Activated CD4-positive, alpha-beta T cell treated with anti-CD3 and anti-CD28 coated beads for 36 hours (primary cell): Measurements from ENCODE around the gene C19orf25. TPM values are rescaled to one million over a fixed set of nuclear protein-coding genes. Genes with fewer than 3 reads are reported as not detected.

Experiments
- ATAC-seq: fragments of 200-7000 bp; cut with Tn5 transposase; one replicate; pipeline ENCODE4 v1.10.0; 2021; ENCODE audit warnings: mild to moderate bottlenecking, moderate library complexity
- CTCF ChIA-PET: fragments of 350-600 bp; sonication (Branson Sonifier 250); formaldehyde crosslinking; loops from one replicate; lab custom pipeline; 2021; ENCODE audit warnings: antibody characterized with exemption; lab: Charles Lee
- POLR2A ChIA-PET: fragments of 350-600 bp; sonication (Branson Sonifier 250); formaldehyde crosslinking; loops from one replicate; lab custom pipeline; 2021; ENCODE audit warnings: antibody characterized with exemption, inconsistent platforms; lab: Charles Lee
- DNase-seq: peaks from one replicate; pipeline ENCODE4 v3.0.0-alpha.2; 2020
- H3K27ac Mint-ChIP-seq: one replicate; pipeline ENCODE4 v1.8.0; 2021; ENCODE audit warnings: mixed read lengths
- H3K27me3 Mint-ChIP-seq: one replicate; pipeline ENCODE4 v1.8.0; 2021; ENCODE audit warnings: mixed read lengths
- H3K36me3 Mint-ChIP-seq: one replicate; pipeline ENCODE4 v1.8.0; 2021; ENCODE audit warnings: low read depth, mixed read lengths
- H3K4me1 Mint-ChIP-seq: one replicate; pipeline ENCODE4 v1.8.0; 2021; ENCODE audit warnings: mixed read lengths
- H3K4me3 Mint-ChIP-seq: one replicate; pipeline ENCODE4 v1.8.0; 2021; ENCODE audit warnings: mild to moderate bottlenecking, moderate library complexity, mixed read lengths
- H3K9me3 Mint-ChIP-seq: one replicate; pipeline ENCODE4 v1.8.0; 2021; ENCODE audit warnings: low read depth, mixed read lengths
- intact Hi-C, 2 experiments: fragments of 100-400 bp; cut with DNase I in 1 of 2; cut with micrococcal nuclease in 1 of 2; formaldehyde crosslinking; loops; one replicate each; pipeline versions ENCODE4 v1.14.2 to v1.15.1; 2022 to 2024; cut with DNase I, micrococcal nuclease
- total RNA-seq, 2 experiments: library from RNA; stranded (reverse); gene quantifications; one replicate each; pipeline ENCODE4 v1.2.3, GENCODE V29; 2021

Gene C19orf25
- total RNA-seq, 2 experiments from 2014 or later, result 19.9 to 26.9 TPM

DNA sequence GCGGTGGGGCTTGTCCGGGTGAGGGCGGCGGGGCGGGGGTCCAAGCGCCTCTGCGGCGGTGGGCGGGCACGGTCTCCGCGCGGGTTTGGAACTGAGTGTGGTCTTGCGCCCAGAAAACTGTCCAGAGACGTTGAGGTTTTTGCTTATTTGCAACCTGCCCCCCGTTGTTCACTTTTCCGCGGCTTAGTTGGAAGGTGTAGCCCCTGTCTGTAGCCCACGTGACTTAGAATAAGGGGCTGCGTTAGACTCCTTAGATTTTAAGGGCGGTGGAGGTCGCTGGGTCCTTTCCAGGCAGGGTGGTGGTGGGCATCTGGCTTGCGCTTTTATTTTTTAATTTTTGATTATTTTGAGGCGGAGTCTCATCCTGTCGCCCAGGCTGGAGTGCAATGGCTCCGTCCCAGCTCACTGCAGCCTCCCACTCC lies 40.1 kb downstream of the C19orf25 start:
- no peak for DNase-seq
- H3K4me3 Mint-ChIP-seq, result peak overlapping the region; percentile 94

DNA sequence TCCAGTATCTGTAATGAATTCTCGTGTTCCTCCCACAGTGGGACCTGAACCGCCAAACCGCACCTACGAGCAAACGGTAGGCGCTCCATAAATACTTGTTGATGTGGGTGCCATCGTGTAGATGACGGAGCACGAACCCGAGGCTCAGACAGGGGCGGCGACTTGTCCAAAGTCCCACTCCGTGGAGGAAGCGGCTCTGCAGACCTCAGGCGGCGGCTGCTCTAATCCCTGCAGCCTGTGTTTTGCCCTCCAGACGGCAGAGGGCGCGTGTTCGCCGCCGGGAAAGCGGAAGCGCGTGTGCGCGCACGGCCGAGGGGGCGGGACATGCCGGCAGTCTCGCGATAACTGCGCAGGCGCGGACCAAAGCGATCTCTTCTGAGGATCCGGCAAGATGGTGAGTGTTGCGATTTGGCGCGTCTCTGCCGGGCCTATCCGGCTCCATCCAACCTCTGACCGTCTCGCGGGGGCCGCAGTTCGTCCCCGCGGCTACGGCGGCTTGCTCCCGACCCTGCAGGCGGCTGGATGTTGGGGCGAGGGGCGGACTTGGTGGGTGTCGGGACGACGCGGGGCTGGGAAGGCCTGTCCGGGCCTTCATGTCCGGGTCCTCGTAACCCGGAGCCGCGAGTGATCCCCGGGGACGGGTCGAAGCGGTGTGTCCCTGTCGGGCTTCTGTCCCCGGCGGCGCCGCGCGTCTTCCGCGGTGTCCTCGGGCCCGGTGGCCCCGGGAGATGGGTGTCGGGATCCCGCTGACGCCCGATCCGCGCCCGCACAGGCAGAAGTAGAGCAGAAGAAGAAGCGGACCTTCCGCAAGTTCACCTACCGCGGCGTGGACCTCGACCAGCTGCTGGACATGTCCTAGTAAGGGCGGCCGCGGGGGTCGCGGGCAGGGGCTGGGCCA lies 40.7 kb downstream of the C19orf25 start, which contains the start of gene RPS15:
Gene RPS15, plus strand, starts transcription at position 362 of the 898 bp plus-strand sequence. Its CDS starts 30 bp downstream, at position 392.
- Mint-ChIP-seq H3K27ac (peak within 1 kb of the TSS; percentile 99), H3K36me3 (peaks cover 47% of the 10 kb centered on the region), H3K4me3 (peak within 1 kb of the TSS; percentile 94), H3K9me3 (no peaks in the 10 kb centered on the region), H3K27me3 (no peaks in the 10 kb centered on the region), H3K4me1 (peaks cover 34% of the 10 kb centered on the region)
- ATAC-seq (peak; percentile 86), DNase-seq (peak; percentile 98)
- intact Hi-C loops, result loop anchor here (1.0 to 5.0 kb wide), 10 partner anchors 31 to 641 kb away; partner anchors contain the start of genes DAZAP1 (in 2 of the 2), ADAMTSL5 (in 1 of the 2), C19orf25 (in 1 of the 2) and FAM174C (in 1 of the 2)
- ChIA-PET POLR2A (no interaction called here), CTCF (interaction anchor here (0.5 to 1.2 kb wide), 7 partner anchors 11 to 159 kb away, joined by 3 to 5 read pairs (median 3); no protein-coding TSS in a partner anchor)

More for the DNA sequence above, 40.1 kb downstream of the C19orf25 start:
- Mint-ChIP-seq H3K27ac (peak overlapping the region; percentile 99), H3K9me3 (no peaks in the 10 kb centered on the region), H3K4me1 (peaks cover 34% of the 10 kb centered on the region), H3K27me3 (no peaks in the 10 kb centered on the region), H3K36me3 (peaks cover 47% of the 10 kb centered on the region)
- intact Hi-C loops, result loop anchor here (1.0 to 5.0 kb wide), 10 partner anchors 32 to 642 kb away; partner anchors contain the start of genes DAZAP1 (in 2 of the 2), ADAMTSL5 (in 1 of the 2), C19orf25 (in 1 of the 2) and FAM174C (in 1 of the 2)
- ChIA-PET POLR2A (no interaction called here), CTCF (interaction anchor here (1.0 to 1.6 kb wide), 2 partner anchors 34 to 195 kb away, joined by 3 read pairs; no protein-coding TSS in a partner anchor)
- no peak for ATAC-seq

DNA sequence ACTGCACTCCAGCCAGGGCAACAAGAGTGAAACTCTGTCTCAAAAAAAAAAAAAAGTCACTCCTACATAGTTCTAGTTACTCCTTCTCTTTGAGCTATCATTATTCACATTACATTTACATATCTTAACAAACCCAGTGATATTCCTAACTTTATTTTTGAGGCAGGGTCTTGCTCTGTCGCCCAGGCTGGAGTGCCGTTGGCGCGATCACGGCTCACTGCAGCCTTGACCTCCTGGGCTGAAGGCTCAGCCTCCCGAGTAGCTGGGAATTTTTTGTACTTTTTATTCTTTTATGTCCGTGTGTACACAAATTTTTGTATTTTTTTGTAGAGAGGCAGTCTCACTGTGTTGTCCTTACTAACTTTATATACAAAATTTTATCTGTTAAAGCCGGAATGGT lies 41.4 kb downstream of the C19orf25 start:
- ChIA-PET CTCF (interaction anchor here (0.5 to 1.7 kb wide), 8 partner anchors 11 to 158 kb away, joined by 3 to 5 read pairs (median 3); no protein-coding TSS in a partner anchor), POLR2A (interaction anchor here (0.6 kb wide), 2 partner anchors 25 to 754 kb away, joined by 3 to 4 read pairs; no protein-coding TSS in a partner anchor)
- Mint-ChIP-seq H3K9me3 (no peaks in the 10 kb centered on the region), H3K27ac (no peak overlapping the region), H3K36me3 (peaks cover 51% of the 10 kb centered on the region), H3K4me3 (peak overlapping the region; percentile 94), H3K27me3 (no peaks in the 10 kb centered on the region), H3K4me1 (peaks cover 34% of the 10 kb centered on the region)
- no peak for ATAC-seq
- DNase-seq, result no peak
- intact Hi-C loops, result loop anchor here (1.0 to 5.0 kb wide), 10 partner anchors 30 to 640 kb away; partner anchors contain the start of genes DAZAP1 (in 2 of the 2), ADAMTSL5 (in 1 of the 2), C19orf25 (in 1 of the 2) and FAM174C (in 1 of the 2)

DNA sequence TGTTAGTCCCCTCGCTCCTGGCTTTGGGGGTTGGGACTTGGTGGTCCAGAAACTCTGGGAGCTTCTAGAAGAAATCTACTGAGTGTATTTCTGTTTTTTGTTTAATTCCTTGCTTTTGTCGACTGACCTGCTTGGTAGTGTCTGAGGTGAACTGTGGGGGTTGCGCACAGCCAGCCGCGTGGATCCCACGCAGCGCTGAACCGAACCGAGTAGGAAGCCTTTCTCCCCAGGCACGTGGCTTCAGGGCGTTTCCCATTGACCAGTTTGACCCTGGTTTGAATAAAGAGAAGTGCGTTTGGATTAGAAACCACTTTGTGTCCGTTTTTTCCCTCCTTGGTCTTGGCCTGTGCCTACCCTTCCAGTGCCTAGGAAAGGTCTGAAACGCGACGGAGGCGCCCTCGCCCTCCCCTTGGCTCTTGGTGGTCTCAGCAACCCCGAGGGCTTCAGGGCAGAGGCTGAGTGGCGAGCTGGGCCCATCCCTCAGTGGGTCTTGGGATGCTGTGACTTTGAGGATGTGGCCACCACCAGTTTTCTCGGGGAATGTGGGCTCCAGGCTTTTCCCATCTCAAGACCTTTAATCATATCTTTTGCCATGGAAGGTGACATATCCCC lies 43.5 kb downstream of the C19orf25 start:
- Mint-ChIP-seq H3K27ac (no peak overlapping the region), H3K27me3 (no peaks in the 10 kb centered on the region), H3K36me3 (peaks cover 39% of the 10 kb centered on the region), H3K9me3 (no peaks in the 10 kb centered on the region), H3K4me1 (peaks cover 19% of the 10 kb centered on the region), H3K4me3 (no peak overlapping the region)
- intact Hi-C loops, result loop anchor here in 1 of 2 experiments (5.0 kb wide), 1 partner anchor 638 kb away; the partner anchor contains the start of gene PTBP1
- POLR2A ChIA-PET, result no interaction called here
- ATAC-seq (no peak), DNase-seq (no peak)
- CTCF ChIA-PET, result no interaction called here

DNA sequence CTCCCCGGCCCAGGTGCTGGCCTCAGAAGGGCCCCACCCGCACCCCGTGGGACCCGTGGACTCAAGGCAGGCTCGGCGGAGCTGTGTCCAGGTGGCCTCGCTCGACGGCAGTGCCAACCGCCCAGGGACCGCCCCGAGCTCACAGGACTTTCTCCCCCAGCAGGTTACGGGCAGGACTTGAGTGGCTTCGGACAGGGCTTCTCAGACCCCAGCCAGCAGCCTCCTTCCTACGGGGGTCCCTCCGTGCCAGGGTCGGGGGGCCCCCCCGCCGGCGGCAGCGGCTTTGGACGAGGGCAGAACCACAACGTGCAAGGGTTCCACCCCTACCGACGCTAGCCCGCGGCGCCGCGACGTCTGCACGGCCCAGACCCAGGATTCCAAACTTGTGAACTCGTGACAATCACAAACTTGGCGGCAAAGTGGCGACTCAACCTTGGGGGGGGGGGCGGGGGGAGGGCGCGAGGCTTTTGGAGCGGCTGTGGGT lies 44.4 kb downstream of the C19orf25 start:
- ChIA-PET POLR2A (no interaction called here), CTCF (no interaction called here)
- no peaks in the 10 kb centered on the region for H3K27me3 Mint-ChIP-seq
- H3K9me3 Mint-ChIP-seq, result no peaks in the 10 kb centered on the region
- H3K27ac Mint-ChIP-seq, result no peak overlapping the region
- H3K4me3 Mint-ChIP-seq, result no peak overlapping the region
- intact Hi-C loops, result loop anchor here in 1 of 2 experiments (5.0 kb wide), 1 partner anchor 637 kb away; the partner anchor contains the start of gene PTBP1
- H3K36me3 Mint-ChIP-seq, result peaks cover 30% of the 10 kb centered on the region
- ATAC-seq (no peak), DNase-seq (no peak)
- peaks cover 10% of the 10 kb centered on the region for H3K4me1 Mint-ChIP-seq

DNA sequence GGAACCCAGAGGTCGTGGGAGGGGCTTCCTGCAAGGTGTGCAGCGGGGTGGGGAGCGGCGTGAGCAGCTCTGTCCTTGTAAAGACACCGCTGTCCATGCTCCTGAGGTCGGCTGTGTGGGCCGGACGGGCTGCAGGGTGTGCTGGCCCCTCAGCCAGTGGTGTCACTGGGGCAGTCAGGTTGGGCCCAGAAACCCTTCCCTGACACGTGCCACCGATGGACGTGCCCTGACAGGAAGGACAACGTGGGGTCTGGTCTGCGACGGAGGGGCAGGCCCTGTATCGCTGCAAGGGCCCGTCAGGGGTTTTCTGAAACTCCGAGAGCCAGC lies 45.0 kb downstream of the C19orf25 start:
- Mint-ChIP-seq H3K36me3 (peaks cover 24% of the 10 kb centered on the region), H3K9me3 (no peaks in the 10 kb centered on the region), H3K27ac (no peak overlapping the region), H3K4me3 (no peak overlapping the region), H3K27me3 (no peaks in the 10 kb centered on the region), H3K4me1 (peaks cover 9% of the 10 kb centered on the region)
- intact Hi-C loops, result no loop called here
- CTCF ChIA-PET, result no interaction called here
- no peak for DNase-seq
- no peak for ATAC-seq
- POLR2A ChIA-PET, result no interaction called here

DNA sequence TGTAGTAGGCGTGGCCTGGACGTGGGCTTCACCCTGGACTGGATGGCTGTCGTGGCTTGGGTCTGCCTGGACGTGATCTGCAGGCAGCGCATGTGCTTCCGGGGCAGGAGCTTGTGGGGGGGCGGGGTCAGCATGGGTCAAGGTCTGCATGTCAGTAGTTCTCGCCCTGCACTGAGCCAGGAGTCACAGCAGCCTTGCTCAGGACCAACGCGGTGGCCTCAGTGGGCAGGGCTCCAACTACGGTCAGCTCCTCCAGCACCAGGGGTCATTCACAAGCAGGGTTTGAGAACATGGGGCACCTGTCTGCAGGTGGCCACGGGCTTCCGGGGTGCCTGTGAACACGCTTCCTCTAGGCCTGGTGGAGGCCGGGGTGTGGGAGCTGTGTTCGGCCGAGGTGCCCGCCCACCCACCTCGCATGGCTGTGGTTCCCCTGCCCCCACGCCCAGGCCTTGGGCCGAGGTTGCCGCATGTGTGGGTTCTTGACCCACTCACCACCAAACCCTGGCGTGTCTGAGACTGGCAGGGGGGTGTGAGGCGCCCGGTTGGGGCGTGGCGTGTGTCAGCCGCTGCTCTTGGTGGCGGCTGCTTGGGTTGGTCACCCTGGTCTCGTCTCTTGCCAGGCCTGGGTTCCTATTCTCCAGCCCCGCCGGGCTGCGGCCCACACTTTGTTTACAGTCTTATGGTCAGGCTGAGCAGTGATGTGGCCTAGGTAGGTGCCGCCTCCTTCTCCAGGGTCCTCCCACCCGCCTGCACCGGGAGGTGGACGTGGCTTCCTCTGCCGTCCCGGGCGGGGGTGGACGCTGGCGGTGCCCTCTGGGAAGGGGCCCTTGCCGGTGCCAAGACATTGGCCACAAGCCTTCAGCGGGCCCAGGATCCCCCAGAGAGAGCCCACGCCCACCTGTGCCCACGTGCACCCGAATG lies 45.6 kb downstream of the C19orf25 start:
- no peak overlapping the region for H3K27ac Mint-ChIP-seq
- ATAC-seq, result no peak
- no peak for DNase-seq
- ChIA-PET CTCF (no interaction called here), POLR2A (no interaction called here)
- intact Hi-C loops, result no loop called here
- H3K27me3 Mint-ChIP-seq, result no peaks in the 10 kb centered on the region
- peaks cover 22% of the 10 kb centered on the region for H3K36me3 Mint-ChIP-seq
- H3K4me3 Mint-ChIP-seq, result no peak overlapping the region
- H3K9me3 Mint-ChIP-seq, result no peaks in the 10 kb centered on the region
- peaks cover 9% of the 10 kb centered on the region for H3K4me1 Mint-ChIP-seq

DNA sequence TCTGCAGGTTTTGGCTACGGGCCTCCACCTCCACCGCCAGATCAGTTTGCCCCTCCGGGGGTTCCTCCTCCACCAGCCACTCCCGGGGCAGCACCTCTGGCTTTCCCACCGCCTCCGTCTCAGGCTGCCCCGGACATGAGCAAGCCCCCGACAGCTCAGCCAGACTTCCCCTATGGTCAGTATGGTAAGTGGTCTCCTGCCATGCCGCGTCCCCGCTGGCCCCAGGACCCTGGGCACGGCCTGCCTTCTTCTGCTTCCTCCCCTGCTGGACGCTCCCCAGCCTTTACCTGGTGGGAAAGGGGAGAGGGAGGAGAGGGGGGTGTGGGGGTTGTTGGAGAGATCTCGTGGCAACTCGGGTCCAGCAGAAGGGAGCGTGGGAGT lies 46.5 kb downstream of the C19orf25 start:
- H3K36me3 Mint-ChIP-seq, result peaks cover 19% of the 10 kb centered on the region
- no peak overlapping the region for H3K4me3 Mint-ChIP-seq
- no peaks in the 10 kb centered on the region for H3K27me3 Mint-ChIP-seq
- no peaks in the 10 kb centered on the region for H3K9me3 Mint-ChIP-seq
- H3K27ac Mint-ChIP-seq, result no peak overlapping the region
- ChIA-PET POLR2A (no interaction called here), CTCF (no interaction called here)
- ATAC-seq (no peak), DNase-seq (no peak)
- intact Hi-C loops, result no loop called here
- H3K4me1 Mint-ChIP-seq, result peaks cover under 1% of the 10 kb centered on the region

DNA sequence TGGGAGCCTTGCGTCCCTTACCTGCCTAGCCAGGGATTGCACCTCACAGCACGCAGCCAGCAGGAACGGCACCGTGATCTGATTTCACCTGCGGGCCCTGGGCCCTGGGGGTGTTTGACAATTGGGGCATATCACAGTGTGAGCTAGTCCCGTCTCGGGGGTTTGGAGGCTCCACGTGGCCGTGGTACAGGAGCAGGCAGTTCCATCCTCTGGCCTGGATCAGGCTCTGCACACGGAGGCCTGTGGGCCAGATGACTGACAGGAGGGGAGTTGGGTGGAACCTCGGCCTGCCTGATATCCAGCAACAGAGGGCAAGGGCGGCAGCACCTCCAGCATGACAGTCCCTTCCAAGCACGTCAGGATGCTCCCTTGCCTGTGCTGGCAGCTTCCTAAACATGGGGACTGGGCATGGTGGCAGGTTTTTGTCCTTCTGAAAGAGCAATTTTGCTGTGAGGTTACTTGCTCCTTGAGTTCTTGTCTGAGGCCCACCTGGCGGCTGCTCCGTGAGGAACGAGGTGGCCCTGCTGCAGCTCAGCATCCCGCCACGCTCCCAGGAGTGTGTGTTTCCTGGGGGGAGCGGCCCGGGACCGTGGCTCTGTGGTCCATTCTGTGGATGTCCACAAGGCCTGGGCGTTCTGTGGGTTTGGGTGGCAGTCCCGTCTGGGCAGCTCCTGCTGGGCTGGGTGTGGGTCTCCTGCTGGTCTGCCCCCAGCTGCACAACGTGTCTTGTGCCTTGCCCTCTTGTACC lies 47.1 kb downstream of the C19orf25 start:
- ATAC-seq, result no peak
- POLR2A ChIA-PET, result interaction anchor here (0.5 kb wide), 1 partner anchor 18 kb away, joined by 4 read pairs; no protein-coding TSS in a partner anchor
- CTCF ChIA-PET, result interaction anchor here (0.6 kb wide), 1 partner anchor 241 kb away, joined by 3 read pairs; no protein-coding TSS in a partner anchor
- H3K27me3 Mint-ChIP-seq, result no peaks in the 10 kb centered on the region
- no peaks in the 10 kb centered on the region for H3K4me1 Mint-ChIP-seq
- peaks cover 19% of the 10 kb centered on the region for H3K36me3 Mint-ChIP-seq
- H3K9me3 Mint-ChIP-seq, result no peaks in the 10 kb centered on the region
- intact Hi-C loops, result no loop called here
- H3K4me3 Mint-ChIP-seq, result no peak overlapping the region
- H3K27ac Mint-ChIP-seq, result no peak overlapping the region
- no peak for DNase-seq

DNA sequence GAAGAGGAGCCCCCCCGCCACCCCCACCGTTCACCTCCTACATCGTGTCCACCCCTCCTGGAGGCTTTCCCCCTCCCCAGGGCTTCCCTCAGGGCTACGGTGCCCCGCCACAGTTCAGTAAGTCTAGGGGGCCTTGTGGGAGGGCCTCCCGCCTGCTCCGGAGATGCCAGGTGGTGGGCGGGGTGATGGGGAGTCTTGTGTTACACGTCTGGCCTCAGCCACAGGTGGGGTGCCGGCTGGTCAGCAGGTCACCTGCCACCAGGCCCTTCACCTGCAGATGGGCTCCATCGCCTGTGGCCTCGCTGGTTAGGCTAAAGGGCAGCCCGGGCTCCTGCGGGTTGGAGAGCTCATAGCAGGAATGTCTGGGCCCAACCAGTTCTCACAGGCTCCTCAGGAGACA lies 48.8 kb downstream of the C19orf25 start:
- H3K27ac Mint-ChIP-seq, result no peak overlapping the region
- DNase-seq (no peak), ATAC-seq (no peak)
- ChIA-PET POLR2A (no interaction called here), CTCF (interaction anchor here (0.6 to 0.7 kb wide), 2 partner anchors 13 to 164 kb away, joined by 4 to 6 read pairs; no protein-coding TSS in a partner anchor)
- no peaks in the 10 kb centered on the region for H3K9me3 Mint-ChIP-seq
- H3K27me3 Mint-ChIP-seq, result no peaks in the 10 kb centered on the region
- H3K4me3 Mint-ChIP-seq, result no peak overlapping the region
- intact Hi-C loops, result no loop called here
- no peaks in the 10 kb centered on the region for H3K4me1 Mint-ChIP-seq
- H3K36me3 Mint-ChIP-seq, result peaks cover 21% of the 10 kb centered on the region
